Mucosa of descending colon (tissue), 3 donors: ENCODE results near the gene SLC25A21. TPM values are rescaled to one million over a fixed set of nuclear protein-coding genes. Genes with fewer than 3 reads are reported as not detected.

Source experiments
- ATAC-seq: fragments of 200-7000 bp; cut with Tn5 transposase; one replicate; pipeline ENCODE4 v1.9.1; 2020; ENCODE audit warnings: mild to moderate bottlenecking, moderate library complexity
- DNase-seq, 3 donors: peaks; one replicate each; pipeline ENCODE4 v3.0.0-alpha.2; 2020
- H3K36me3 ChIP-seq: fragments of 200-600 bp; one replicate; pipeline ENCODE4 v1.8.0; 2021; ENCODE audit warnings: low read depth, mild to moderate bottlenecking
- H3K4me1 ChIP-seq: fragments of 200-600 bp; one replicate; pipeline ENCODE4 v1.8.0; 2021; ENCODE audit warnings: low read depth, mild to moderate bottlenecking
- H3K4me3 ChIP-seq: fragments of 200-600 bp; one replicate; pipeline ENCODE4 v1.8.0; 2021; ENCODE audit warnings: mild to moderate bottlenecking
- H3K9me3 ChIP-seq: fragments of 200-600 bp; one replicate; pipeline ENCODE4 v1.8.0; 2021; ENCODE audit warnings: mild to moderate bottlenecking
- intact Hi-C, 2 donors: fragments of 100-400 bp; cut with DNase I in 1 of 2; cut with micrococcal nuclease in 1 of 2; formaldehyde crosslinking; loops; one replicate each; pipeline versions ENCODE4 v1.11.0 to v1.11.1; 2022; cut with DNase I, micrococcal nuclease
- total RNA-seq, 3 donors: library from RNA; stranded (reverse); fragmentation: NEBNext Ultra II Directional in 2 of 3; extraction: Animal tissue kit (Norgen Biotek cat#: 25700) in 2 of 3; gene quantifications; one replicate each; pipeline versions ENCODE4 v1.2.1 to v1.2.4, GENCODE V29; 2021 to 2023
- TF ChIP-seq, protein P1 (sequence below): fragments of 200-600 bp; IDR thresholded peaks from one replicate; pipeline ENCODE4 v1.8.0; 2022; ENCODE audit warnings: antibody characterized with exemption, mild to moderate bottlenecking
- donor health status: DM: no; HTN: no; CAD: no; lungs with moderate emphysema.
- donor health status: DM: no; HTN: no; CAD: no.
- donor health status: DM: no; HTN: yes; CAD: no.

SLC25A21 gene
- total RNA-seq, 3 donors from 2014 or later: 0.31 to 1.4 (median 0.61) TPM

DNA sequence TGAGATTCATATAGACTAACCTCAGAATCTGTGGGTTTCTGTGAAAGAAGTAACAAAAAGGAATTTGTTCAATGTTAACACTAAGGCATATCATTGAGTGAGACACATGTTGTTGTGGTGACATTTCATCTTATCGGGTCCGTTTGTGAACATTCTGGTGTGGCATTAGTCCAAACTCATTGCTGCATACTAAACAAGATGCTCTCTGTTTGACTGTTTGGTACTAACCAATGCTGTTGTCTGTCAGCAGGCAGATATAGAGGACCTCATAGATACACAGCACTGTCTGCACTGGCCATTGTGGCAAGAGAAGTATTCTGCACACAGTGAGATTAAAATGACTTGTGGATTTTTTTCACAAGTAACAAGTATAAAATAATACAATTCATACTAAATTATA is 41.2 kb downstream of the SLC25A21 start:
- TF ChIP-seq, protein P1, sequence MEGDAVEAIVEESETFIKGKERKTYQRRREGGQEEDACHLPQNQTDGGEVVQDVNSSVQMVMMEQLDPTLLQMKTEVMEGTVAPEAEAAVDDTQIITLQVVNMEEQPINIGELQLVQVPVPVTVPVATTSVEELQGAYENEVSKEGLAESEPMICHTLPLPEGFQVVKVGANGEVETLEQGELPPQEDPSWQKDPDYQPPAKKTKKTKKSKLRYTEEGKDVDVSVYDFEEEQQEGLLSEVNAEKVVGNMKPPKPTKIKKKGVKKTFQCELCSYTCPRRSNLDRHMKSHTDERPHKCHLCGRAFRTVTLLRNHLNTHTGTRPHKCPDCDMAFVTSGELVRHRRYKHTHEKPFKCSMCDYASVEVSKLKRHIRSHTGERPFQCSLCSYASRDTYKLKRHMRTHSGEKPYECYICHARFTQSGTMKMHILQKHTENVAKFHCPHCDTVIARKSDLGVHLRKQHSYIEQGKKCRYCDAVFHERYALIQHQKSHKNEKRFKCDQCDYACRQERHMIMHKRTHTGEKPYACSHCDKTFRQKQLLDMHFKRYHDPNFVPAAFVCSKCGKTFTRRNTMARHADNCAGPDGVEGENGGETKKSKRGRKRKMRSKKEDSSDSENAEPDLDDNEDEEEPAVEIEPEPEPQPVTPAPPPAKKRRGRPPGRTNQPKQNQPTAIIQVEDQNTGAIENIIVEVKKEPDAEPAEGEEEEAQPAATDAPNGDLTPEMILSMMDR: no peak
- no peaks in the 10 kb centered on the region for H3K36me3 ChIP-seq

DNA sequence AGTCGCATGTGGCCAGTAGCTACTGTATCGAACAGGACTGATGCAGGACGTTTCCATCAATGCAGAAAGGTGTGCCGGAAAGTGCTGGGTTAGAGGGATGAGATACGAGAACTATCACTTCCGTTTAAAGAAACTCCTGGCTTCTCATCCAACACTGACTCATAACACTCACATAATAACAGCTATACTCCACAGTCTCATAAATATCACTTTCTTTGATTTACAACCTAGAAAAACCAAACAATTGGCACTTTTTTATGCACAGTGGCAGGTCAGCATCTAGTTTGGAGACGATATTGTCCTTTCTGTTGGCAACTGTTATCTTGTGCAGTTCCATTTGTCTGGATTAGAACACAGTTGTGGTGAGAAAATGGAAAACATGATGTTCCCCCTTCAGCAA is 43.4 kb downstream of the SLC25A21 start:
- intact Hi-C loops: no loop called here
- TF ChIP-seq, protein P1: no peak
- Histone ChIP-seq H3K4me1 (no peaks in the 10 kb centered on the region), H3K9me3 (no peaks in the 10 kb centered on the region), H3K36me3 (no peaks in the 10 kb centered on the region), H3K4me3 (no peak overlapping the region)
- no peak for ATAC-seq
- DNase-seq: no peak

More for the DNA sequence above, 41.2 kb downstream of the SLC25A21 start:
- DNase-seq (no peak), ATAC-seq (no peak)
- intact Hi-C loops: no loop called here
- H3K4me3 ChIP-seq: no peak overlapping the region
- no peaks in the 10 kb centered on the region for H3K4me1 ChIP-seq
- no peaks in the 10 kb centered on the region for H3K9me3 ChIP-seq

DNA sequence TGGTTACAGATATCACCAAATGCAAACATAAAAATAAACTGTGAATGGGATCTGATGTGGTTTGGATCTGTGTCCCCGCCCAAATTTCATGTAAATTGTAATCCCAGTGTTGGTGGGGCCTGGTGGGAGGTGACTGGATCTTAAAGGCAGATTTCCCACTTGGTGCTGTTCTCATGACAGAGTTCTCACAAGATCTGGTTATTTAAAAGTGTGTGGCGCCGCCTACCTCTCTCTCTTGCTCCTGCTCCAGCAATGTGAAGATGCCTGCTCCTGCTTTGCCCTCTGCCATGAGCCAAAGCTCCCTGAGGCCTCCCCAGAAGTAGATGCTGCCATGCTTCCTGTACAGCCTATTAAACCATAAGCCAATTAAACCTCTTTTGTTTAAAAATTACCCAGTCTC is 47.8 kb downstream of the SLC25A21 start:
- Histone ChIP-seq H3K4me3 (no peak overlapping the region), H3K4me1 (no peaks in the 10 kb centered on the region), H3K9me3 (no peaks in the 10 kb centered on the region), H3K36me3 (no peaks in the 10 kb centered on the region)
- intact Hi-C loops: no loop called here
- no peak for DNase-seq
- TF ChIP-seq, protein P1: no peak
- ATAC-seq: no peak

DNA sequence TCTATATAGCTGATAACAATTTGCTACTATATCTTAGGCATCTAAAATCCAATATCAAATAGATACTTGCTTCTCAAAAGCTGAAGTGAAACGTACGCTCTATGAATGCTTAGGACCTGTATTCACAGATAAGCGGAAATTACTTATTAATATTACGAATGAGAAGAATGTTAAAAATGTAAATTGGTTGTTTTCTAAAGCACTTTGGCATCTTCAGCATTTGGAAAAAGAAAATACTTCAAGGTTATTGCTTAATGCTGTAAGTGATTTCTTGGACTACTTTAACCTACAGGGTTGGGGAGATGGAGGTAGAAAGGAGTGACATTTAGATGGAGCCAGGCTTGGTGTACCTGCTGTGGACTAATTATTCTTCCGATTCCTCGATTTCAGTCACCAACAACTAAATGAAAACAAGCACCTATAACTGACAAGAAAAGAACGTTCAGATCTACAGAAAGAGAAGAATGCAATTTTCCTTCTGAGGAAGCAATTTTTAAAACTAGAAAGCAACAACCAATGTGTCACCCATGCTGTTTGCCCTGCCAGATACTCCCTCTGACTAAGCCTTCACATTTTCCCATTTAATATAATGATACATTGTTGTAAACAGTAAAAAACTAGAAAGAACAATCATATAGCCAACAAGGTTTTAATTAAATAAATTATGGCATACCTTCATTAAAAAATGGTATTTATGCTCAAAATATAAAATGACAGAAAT is 49.3 kb downstream of the SLC25A21 start:
- Histone ChIP-seq H3K4me3 (no peak overlapping the region), H3K36me3 (no peaks in the 10 kb centered on the region), H3K4me1 (no peaks in the 10 kb centered on the region), H3K9me3 (no peaks in the 10 kb centered on the region)
- DNase-seq (no peak), ATAC-seq (no peak)
- intact Hi-C loops: no loop called here
- TF ChIP-seq, protein P1: no peak

DNA sequence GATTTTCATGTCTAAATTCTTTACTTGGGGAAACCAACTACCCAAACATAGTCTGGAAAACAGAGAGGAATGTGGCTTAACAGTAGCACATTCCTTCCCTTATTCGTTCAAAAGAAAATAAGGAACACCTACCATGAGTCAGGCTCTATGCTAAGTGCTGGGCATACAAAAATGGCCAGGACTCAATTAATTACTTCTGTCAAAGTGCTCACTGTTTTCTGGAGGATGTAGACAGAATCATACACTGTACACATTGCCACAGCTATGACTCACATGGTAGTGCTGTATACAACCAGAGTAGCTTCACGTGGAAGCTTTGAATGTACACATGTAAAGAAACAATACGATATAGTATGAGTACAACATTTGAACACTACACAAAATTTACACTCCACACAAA is 50.1 kb downstream of the SLC25A21 start:
- Histone ChIP-seq H3K4me3 (no peak overlapping the region), H3K9me3 (no peaks in the 10 kb centered on the region), H3K4me1 (no peaks in the 10 kb centered on the region), H3K36me3 (no peaks in the 10 kb centered on the region)
- DNase-seq (no peak), ATAC-seq (no peak)
- TF ChIP-seq, protein P1: no peak
- intact Hi-C loops: no loop called here
